ENCODE data around the gene SSMEM1.

GRCh38 chr7:130240240-130240639 is 32.6 kb downstream of the SSMEM1 start:
- no peak for TF ChIP-seq CTCF (IDR thresholded peaks at IDR 0.05)
- TF ChIP-seq POLR2A (IDR thresholded peaks at IDR 0.05), result no peak

All from lower leg skin (tissue), 3 donors.